ENCODE results near the gene PACSIN1.

PACSIN1 gene

GRCh38 chr6:34547701-34548644 lies 82.1 kb downstream of the PACSIN1 start:
- no peak for DNase-seq

- no peak for DNase-seq
These were observed 83.3 kb downstream of the PACSIN1 start for GRCh38 chr6:34549026-34549803.

- DNase-seq, result no peak
These were observed 83.9 kb downstream of the PACSIN1 start for GRCh38 chr6:34549804-34550202.

GRCh38 chr6:34551720-34552119 lies 85.8 kb downstream of the PACSIN1 start:
- DNase-seq, result no peak

- DNase-seq, result no peak
These were observed 86.7 kb downstream of the PACSIN1 start for GRCh38 chr6:34552620-34553019.

- no peak for DNase-seq
These were observed 87.3 kb downstream of the PACSIN1 start for GRCh38 chr6:34553146-34553545.

- DNase-seq, result no peak
These were observed 87.9 kb downstream of the PACSIN1 start for GRCh38 chr6:34553750-34554149.

- no peak for DNase-seq
These were observed 88.6 kb downstream of the PACSIN1 start for GRCh38 chr6:34554291-34555006.

GRCh38 chr6:34555007-34555322 lies 89.1 kb downstream of the PACSIN1 start:
- DNase-seq, result no peak

- no peak for DNase-seq
These were observed 89.5 kb downstream of the PACSIN1 start for GRCh38 chr6:34555328-34555727.

- no peak for DNase-seq
These were observed 90.2 kb downstream of the PACSIN1 start, which contains the start of gene SPDEF for GRCh38 chr6:34556031-34556471. SPDEF (minus strand) TSS chr6:34556329; CDS start chr6:34544455, 11,874 bp downstream.

GRCh38 chr6:34556493-34556892 lies 90.6 kb downstream of the PACSIN1 start:
- DNase-seq, result no peak

GRCh38 chr6:34557228-34557627 lies 91.4 kb downstream of the PACSIN1 start:
- no peak for DNase-seq

- no peak for DNase-seq
These were observed 92.4 kb downstream of the PACSIN1 start for GRCh38 chr6:34558172-34558714.

GRCh38 chr6:34559651-34560365 lies 93.9 kb downstream of the PACSIN1 start:
- no peak for DNase-seq

- DNase-seq, result no peak
These were observed 94.7 kb downstream of the PACSIN1 start for GRCh38 chr6:34560366-34561226.

GRCh38 chr6:34561227-34561530 lies 95.3 kb downstream of the PACSIN1 start:
- no peak for DNase-seq

- no peak for DNase-seq
These were observed 96.5 kb downstream of the PACSIN1 start for GRCh38 chr6:34562350-34562749.

GRCh38 chr6:34562861-34563512 lies 97.1 kb downstream of the PACSIN1 start:
- no peak for DNase-seq

- no peak for DNase-seq
These were observed 97.6 kb downstream of the PACSIN1 start for GRCh38 chr6:34563513-34563870.

- no peak for DNase-seq
These were observed 98.3 kb downstream of the PACSIN1 start for GRCh38 chr6:34564181-34564580.
